Measurements from ENCODE around the gene MEDAG. TPM values are rescaled to one million over a fixed set of nuclear protein-coding genes. Genes with fewer than 3 reads are reported as not detected.

Gene MEDAG
- total RNA-seq, 1 experiment from 2014 or later = 0.67 TPM

- Histone ChIP-seq H3K27ac (ENCODE audit: low read length) (no peak overlapping the region), H3K4me1 (ENCODE audit: control insufficient read depth, insufficient read depth, low read length) (no peaks in the 10 kb centered on the region; the same call in 1 of the 2 replicates), H3K27me3 (ENCODE audit: control insufficient read depth, insufficient read depth, low read length) (no peaks in the 10 kb centered on the region), H3K4me3 (ENCODE audit: low read depth in 2 of 2, low read length in 2 of 2) (no peak overlapping the region), H3K36me3 (ENCODE audit: control insufficient read depth, insufficient read depth, low read length) (no peaks in the 10 kb centered on the region), H3K9me3 (ENCODE audit: control insufficient read depth, insufficient read depth, low read depth, low read length) (no peaks in the 10 kb centered on the region)
- BruUV-seq (replicated peaks) = no TSS peak
- in situ Hi-C loops (cut with HindIII; ENCODE audit: low pct_unique_long_range_greater_than_20kb, low sequenced_read_pairs) (no loop called here), intact Hi-C loops (cut with micrococcal nuclease; ENCODE audit: unreplicated experiment) (no loop called here)
- ATAC-seq = no peak
- TF ChIP-seq POLR2AphosphoS5 (IDR thresholded peaks at IDR 0.05; ENCODE audit: low read depth, low read length) (no peak), REST (IDR thresholded peaks at IDR 0.05; ENCODE audit: insufficient read depth in 1 of 2, low read depth in 2 of 2, low read length in 1 of 2) (no peak), SIN3A (IDR thresholded peaks at IDR 0.05; ENCODE audit: borderline replicate concordance, insufficient read depth, low read depth, low read length) (no peak), CTCF (IDR thresholded peaks at IDR 0.05) (no peak), TCF7L2 (IDR thresholded peaks at IDR 0.05; ENCODE audit: low read depth, low read length) (no peak)
- CTCF ChIA-PET = no interaction called here
- POLR2A ChIA-PET = no interaction called here
- DNase-seq (ENCODE audit: low read depth, low spot score) = no peak
These were observed 10.3 kb upstream of the MEDAG start for GRCh38 chr13:30895773-30896172.

GRCh38 chr13:30898070-30898469 is 8.0 kb upstream of the MEDAG start:
- no peak for DNase-seq (ENCODE audit: low read depth, low spot score)
- CTCF ChIA-PET = no interaction called here
- H3K9me3 ChIP-seq (ENCODE audit: control insufficient read depth, insufficient read depth, low read depth, low read length) = no peaks in the 10 kb centered on the region
- intact Hi-C loops (cut with micrococcal nuclease; ENCODE audit: unreplicated experiment) (no loop called here), in situ Hi-C loops (cut with HindIII; ENCODE audit: low pct_unique_long_range_greater_than_20kb, low sequenced_read_pairs) (no loop called here)
- H3K27ac ChIP-seq (ENCODE audit: low read length) = no peak overlapping the region
- POLR2A ChIA-PET = no interaction called here
- H3K4me3 ChIP-seq (ENCODE audit: low read depth in 2 of 2, low read length in 2 of 2) = no peak overlapping the region
- no peak for ATAC-seq
- H3K4me1 ChIP-seq (ENCODE audit: control insufficient read depth, insufficient read depth, low read length) = no peaks in the 10 kb centered on the region; the same call in 1 of the 2 replicates
- TF ChIP-seq TCF7L2 (IDR thresholded peaks at IDR 0.05; ENCODE audit: low read depth, low read length) (no peak), POLR2AphosphoS5 (IDR thresholded peaks at IDR 0.05; ENCODE audit: low read depth, low read length) (no peak), SIN3A (IDR thresholded peaks at IDR 0.05; ENCODE audit: borderline replicate concordance, insufficient read depth, low read depth, low read length) (no peak), REST (IDR thresholded peaks at IDR 0.05; ENCODE audit: insufficient read depth in 1 of 2, low read depth in 2 of 2, low read length in 1 of 2) (no peak), CTCF (IDR thresholded peaks at IDR 0.05) (no peak)
- BruUV-seq (replicated peaks) = no TSS peak
- peaks cover 5% of the 10 kb centered on the region; the same call in 1 of the 2 replicates for H3K27me3 ChIP-seq (ENCODE audit: control insufficient read depth, insufficient read depth, low read length)
- no peaks in the 10 kb centered on the region for H3K36me3 ChIP-seq (ENCODE audit: control insufficient read depth, insufficient read depth, low read length)

Data from Panc1 (cell line).